CD4-positive, alpha-beta T cell treated with Interferon gamma for 1 hour (primary cell): Measurements from ENCODE around the gene PRICKLE3.
A peak's percentile ranks its signal among the peaks of the same experiment; 100 is the strongest.
"Not testable (repeated sequence)": the region's sequence is repeated elsewhere in the genome, so short reads cannot be mapped to it uniquely, and the experiment has no call there.

Experiments
- DNase-seq: peaks from one replicate; pipeline ENCODE4 v3.0.0-alpha.2; 2020

The PRICKLE3 gene

DNA sequence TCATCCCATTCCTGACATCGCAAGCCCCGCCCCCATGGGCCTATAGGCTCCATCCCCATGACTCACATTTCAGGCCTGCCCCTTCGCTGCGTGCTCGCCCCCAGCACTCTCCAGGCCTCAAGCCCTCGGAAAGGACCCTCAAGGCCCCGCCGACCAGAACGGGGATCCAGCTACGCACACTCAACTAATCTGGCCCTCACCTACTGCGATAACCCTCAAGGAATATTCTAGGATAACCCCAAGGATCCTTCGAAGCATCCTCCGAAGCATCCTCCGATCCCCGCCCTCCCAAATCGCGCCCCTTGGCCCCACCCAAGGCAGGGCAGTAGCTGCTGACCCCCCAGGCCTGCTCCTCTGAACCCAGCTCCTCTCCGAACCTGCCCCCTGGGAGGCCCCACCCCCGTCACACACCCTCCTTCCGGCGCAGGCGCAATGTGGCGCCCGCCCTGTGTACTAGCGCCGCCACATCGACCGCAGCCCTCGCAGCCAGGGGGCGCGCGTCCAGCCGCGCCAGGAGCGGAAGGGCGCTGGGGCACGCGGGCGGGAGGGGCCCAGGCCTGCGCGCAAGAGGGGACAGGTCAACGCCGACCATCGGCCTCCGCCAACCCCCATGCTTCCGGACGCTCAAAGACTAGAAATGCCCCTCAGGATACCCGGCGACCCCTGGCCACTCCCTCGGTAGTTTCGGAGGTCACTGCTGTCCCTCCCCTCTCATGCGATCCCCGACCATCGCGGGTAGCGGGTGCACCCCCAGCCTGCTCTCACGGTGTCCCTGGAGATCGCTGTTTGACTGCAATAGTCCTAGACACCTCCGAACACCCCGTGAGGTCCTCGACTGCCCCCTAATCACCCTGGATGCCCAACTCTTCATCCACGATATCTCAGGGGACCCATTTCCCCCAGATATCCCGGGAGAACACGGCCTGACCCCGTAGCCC, 30.0 kb downstream of the PRICKLE3 start:
- peak; percentile 88 for DNase-seq

DNA sequence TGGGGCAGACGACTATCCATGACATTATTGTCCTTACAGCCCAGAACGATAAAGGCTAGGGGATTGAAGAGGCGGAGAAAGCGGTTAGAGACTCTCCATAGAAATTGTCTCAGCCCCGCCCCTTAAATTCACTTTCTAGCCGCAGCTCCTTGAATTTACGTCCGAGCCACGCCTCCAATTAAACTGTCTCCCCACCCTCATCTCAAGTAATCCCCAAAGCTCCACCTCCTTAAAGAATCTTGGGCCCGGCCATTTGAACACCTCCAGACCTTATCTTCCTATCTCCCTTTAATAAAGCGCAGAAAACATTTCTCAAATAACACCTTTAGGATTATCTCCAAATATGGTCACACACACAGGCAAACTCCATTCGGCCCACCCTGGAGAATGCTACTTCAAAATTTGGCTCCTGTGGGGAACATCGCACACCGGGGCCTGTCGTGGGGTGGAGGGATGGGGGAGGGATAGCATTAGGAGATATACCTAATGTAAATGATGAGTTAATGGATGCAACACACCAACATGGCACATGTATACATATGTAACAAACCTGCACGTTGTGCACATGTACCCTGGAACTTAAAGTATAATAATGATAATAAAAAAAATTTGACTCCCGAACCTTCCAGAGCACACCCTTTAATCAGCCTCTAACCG, 30.8 kb downstream of the PRICKLE3 start:
- DNase-seq, result peak; percentile 36

DNA sequence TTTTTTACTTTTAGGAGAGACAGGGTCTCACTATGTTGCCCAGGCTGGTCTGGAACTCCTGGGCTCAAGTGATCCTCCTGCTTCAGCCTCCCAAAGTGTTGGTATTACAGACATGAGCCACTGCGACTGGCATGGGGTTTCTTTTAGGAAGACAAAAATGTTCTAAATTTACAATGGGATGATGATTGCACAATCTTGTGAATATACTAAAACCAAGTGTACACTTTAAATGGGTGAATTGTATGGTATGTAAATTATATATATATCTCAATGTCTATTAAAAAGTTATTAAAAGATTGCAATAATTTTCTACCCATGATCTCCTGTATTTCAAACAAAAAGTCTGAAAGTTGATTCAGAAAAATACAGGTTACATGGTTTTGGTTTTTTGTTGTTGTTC, 32.7 kb downstream of the PRICKLE3 start:
- DNase-seq, result no peak

DNA sequence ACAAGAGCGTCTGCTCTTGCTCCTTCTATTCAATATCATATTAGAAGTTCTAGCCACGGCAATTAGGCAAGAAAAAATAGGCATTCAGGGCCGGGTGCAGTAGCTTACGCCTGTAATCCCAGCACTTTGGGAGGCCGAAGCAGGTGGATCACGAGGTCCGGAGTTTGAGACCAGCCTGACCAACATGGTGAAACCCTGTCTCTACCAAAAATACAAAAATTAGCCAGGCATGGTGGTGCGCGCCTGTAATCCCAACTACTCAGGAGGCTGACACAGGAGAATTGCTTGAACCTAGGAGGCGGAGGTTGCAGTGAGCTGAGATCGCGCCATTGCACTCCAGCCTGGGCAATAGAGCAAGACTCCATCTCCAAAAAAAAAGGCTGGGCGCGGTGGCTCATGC, 36.9 kb downstream of the PRICKLE3 start:
- not testable (repeated sequence) for DNase-seq

DNA sequence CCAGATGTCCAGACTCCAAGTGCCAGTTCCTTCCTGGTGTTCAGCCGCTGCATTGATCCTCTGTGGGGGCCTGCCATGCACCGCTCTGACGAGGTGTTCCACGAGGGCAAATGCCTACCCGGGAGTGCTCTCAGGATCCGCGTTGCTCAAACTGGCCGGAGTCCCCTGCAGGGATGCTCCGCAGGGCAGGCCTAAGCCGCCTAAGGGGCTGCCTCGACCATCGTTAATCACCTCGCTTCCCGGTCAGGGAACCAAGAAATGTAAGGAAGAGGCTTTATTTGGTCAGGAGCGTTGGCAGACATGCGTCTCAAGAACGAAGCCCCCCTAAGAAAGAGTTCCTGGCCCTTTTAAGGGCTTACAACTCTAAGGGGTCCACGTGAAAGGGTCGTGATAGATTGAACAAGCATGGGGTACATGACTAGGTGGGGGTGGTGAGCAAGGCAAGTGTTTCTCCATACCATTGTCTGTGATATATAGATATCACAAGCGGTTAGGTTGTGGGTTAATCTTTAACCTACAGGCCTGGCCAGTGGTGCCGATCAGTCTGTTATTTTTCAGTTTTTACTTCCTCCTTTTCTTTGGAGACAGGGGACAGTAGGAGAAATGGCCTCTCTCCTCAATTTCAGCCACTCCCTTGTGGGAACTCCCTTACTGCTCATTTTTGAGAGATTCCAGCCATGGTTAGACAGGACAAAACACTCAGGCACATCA, 37.6 kb downstream of the PRICKLE3 start:
- DNase-seq, result not testable (repeated sequence)

DNA sequence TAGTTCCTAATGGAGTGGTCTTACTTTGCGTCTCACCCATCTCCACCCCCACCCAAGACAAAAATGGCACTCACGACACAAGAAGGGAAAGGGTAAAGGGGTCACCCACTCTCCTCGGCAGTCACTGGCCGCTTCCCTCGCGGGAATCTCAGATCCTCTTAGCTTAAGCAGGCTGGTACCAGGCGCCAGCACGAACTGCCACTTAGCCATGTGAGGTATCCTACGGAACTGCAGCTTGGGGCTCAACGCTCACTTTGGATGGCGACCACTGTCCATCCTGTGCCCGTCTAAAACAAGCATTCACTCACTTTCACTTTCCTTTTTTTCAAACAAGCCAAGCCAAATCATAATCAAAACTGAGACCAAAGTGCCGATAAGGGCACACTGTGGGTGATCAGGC, 38.2 kb downstream of the PRICKLE3 start:
- no peak for DNase-seq

DNA sequence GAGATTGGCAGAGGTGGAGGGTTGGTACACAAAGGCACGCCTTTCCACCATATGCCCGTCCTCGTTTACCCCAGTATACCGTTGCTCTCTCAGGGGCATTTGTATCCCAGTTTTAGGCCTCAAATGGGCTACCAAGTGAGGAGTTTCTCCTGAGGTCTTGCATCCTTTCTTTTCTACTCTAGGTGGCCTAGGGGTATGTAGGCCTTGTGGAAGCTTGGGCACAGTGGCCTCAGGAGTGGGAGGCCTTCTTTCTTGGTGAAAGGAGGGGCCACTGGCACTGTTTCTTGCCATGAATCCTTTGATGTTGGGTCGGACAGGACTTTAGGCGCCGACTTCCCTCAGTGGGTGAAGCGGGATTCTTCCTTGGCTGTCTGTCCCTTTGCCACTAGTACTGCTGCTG, 38.9 kb downstream of the PRICKLE3 start:
- DNase-seq, result no peak

DNA sequence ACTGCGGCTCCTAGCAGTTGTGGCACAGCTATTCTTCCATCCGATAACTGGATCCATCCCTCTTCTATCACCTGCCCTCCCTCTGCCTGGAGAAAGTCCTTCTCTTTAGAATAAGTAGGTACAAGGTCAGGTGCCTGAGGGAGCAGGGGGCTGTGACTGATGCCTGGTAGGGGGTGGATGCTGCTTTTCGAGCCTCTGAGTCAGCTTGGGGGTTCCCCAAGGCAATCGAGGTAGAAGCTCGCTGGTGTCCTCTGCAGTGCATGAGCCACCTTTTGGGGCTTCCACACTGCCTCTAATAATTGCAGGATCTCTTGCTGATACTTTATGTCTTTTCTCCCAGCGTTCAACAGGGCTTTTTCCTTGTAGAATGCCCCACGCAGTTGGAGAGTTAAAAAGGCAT, 43.0 kb downstream of the PRICKLE3 start:
- DNase-seq, result not testable (repeated sequence)

DNA sequence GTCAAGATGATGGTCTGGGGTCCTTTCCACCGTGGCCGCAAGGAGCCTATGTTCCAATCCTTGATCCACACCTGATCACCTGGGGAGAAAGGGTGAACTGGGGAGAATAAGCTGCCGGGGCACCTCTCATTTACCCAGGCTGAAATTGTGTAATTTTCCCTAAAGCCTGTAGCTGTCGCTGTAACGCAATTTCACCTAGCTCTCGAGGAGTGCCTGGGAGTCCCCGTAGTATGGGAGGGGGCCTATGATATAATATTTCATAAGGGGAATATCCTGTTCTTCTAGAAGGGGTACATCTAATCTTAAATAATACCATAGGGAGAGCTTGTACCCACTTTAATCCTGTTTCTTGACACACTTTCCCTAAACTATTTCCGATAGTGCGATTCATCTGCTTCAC, 43.9 kb downstream of the PRICKLE3 start:
- not testable (repeated sequence) for DNase-seq

DNA sequence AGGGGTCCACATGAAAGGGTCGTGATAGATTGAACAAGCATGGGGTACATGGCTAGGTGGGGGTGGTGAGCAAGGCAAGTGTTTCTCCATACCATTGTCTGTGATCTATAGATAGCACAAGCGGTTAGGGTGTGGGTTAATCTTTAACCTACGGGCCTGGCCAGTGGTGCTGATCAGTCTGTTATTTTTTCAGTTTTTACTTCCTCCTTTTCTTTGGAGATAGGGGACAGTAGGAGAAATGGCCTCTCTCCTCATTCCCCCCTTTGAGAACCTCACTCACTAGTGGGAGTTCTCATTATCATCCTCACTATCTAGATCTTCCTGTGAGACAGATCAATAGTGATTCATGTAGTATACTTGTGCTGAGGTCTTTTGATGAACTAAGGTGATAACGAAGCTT, 46.5 kb downstream of the PRICKLE3 start:
- DNase-seq, result no peak

DNA sequence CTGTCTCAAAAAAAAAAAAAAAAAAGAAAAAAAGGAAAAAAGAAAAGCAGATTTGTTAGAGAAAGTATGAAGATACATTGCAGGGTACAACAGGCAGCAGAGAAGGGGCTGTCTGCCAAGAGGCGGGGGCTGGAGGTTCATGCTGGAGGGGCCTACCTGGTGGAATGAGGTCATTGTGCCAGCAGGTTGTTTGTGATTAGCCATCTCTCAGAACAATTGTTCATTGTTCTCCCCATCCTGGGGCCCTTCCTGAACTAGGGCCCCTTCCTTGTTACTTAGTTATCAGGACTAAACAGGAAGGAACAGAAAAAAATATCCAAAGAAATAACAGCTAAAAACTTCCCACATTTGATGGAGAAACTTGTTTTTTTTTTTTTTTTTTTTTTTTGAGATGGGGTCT, 48.7 kb downstream of the PRICKLE3 start:
- DNase-seq, result no peak

DNA sequence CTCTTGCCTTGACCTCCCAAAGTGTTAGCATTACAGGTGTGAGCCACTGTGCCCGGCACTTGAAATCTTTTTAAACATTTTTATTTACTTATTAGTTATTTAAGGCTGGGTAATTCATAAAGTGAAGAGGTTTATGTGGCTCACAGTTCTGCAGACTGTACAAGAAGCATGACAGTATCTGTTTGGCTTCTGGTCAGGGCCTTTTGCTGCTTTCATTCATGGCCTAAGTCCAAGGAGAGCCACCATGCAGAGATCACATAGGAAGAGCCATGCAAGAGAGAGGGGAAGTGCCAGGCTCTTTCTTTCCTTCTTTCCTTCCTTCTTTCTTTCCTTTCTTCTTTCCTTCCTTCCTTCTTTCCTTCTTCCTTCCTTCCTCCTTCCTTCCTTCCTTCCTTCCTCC, 52.4 kb downstream of the PRICKLE3 start:
- DNase-seq, result no peak

DNA sequence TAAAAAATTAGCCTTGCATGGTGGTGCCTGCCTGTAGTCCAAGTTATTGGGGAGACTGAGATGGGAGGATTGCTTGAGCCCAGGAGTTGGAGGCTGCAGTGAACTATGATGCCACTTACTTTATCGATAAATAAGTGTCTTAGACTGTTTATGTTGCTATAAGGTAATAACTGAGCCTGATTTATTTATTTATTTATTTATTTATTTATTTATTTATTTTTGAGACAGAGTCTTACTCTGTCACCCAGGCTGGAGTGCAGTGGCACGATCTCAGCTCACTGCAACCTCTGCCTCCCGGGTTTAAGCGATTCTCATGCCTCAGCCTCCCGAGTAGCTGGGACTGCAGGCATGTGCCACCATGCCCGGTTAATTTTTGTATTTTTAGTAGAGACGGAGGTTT, 53.9 kb downstream of the PRICKLE3 start:
- not testable (repeated sequence) for DNase-seq

DNA sequence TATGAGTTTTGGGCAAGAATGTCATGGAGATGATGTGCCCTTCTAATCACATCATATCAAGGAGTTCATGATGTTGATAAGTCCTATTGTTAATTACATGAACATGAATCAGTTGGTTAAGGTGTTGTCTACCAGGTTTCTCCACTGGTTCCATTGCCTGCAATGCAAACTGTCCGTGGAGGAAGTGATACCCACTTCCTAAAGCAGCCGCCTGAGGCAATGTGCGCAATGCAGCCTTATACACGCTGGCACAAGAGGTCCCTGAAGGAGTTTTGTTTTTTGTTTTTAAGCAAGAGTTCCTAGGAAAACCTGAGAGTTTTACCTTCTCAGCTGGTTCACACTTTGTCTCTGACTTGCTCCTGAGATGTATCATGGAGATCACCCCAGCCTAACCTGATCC, 56.7 kb downstream of the PRICKLE3 start:
- DNase-seq, result peak; percentile 13

DNA sequence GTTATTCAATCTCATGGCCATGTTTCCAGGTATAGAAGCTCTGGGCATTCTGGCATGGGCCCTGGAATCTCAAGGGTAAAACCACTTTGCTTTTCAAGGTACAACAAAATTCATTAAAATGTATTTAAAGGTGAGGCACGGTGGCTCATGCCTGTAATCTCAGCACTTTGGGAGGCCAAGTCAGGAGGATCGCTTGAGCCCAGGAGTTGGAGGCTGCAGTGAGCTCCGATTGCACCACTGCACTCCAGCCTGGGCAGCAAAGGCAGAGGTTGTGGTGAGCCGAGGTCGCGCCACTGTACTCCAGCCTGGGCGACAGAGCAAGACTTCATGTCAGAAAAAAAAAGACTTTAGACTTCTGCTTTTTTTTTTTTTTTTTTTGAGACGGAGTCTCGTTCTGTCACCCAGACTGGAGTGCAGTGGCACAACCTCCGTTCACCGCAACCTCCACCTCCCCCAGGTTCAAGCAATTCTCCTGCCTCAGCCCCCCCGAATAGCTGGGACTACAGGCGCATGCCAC, 58.4 kb downstream of the PRICKLE3 start:
- DNase-seq, result not testable (repeated sequence)
